NCI-H1417 (cell line): ENCODE data around the gene CEP250.
"Not testable (repeated sequence)": the region's sequence is repeated elsewhere in the genome, so short reads cannot be mapped to it uniquely, and the experiment has no call there.

Source experiments
- DNase-seq, 3 experiments: peaks; one replicate each; lab custom pipeline; 2025; lab: John Stamatoyannopoulos, UW

CEP250 gene, protein sequence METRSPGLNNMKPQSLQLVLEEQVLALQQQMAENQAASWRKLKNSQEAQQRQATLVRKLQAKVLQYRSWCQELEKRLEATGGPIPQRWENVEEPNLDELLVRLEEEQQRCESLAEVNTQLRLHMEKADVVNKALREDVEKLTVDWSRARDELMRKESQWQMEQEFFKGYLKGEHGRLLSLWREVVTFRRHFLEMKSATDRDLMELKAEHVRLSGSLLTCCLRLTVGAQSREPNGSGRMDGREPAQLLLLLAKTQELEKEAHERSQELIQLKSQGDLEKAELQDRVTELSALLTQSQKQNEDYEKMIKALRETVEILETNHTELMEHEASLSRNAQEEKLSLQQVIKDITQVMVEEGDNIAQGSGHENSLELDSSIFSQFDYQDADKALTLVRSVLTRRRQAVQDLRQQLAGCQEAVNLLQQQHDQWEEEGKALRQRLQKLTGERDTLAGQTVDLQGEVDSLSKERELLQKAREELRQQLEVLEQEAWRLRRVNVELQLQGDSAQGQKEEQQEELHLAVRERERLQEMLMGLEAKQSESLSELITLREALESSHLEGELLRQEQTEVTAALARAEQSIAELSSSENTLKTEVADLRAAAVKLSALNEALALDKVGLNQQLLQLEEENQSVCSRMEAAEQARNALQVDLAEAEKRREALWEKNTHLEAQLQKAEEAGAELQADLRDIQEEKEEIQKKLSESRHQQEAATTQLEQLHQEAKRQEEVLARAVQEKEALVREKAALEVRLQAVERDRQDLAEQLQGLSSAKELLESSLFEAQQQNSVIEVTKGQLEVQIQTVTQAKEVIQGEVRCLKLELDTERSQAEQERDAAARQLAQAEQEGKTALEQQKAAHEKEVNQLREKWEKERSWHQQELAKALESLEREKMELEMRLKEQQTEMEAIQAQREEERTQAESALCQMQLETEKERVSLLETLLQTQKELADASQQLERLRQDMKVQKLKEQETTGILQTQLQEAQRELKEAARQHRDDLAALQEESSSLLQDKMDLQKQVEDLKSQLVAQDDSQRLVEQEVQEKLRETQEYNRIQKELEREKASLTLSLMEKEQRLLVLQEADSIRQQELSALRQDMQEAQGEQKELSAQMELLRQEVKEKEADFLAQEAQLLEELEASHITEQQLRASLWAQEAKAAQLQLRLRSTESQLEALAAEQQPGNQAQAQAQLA (N-terminal part only)

DNA sequence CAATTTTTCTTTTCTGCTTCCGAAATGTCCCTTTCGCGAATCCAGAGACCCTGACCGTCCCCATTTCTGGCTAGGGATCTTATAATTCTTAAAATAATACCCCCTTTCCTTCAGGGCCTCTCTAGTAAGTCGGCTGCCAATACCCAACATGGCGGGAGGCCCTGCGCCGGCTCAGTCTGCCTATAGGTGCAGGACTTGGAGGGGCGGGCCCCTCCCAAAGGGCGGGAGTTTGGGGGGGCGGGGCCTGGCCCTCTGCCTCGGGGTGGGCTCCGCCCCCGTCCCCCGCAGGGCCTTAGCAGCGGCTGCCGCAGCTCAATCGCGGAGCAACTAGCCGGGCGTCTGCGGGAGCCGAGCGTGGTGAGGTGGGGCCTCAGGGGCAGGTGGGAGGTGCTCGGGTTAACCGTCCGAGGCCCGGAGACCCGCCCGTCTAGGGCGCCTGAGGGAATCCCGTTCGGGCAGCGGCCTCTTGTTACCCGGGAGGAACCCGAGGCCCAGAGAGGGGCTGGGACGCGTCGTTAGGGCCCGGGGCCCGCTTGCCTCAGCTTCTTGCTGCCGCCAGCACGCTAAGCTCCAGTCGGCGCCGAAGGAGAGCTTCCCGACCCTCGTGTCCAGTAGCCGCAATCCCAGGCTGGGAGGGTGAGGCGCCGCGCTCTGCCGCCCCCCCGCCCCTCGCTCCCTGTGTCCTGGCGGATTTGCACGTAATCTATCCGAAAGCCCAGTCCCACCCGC lies at the start of gene CEP250:
CEP250 (plus strand) TSS at position 718 of the 729 bp plus-strand sequence. CDS start 6,770 bp downstream, outside the sequence.
- DNase-seq: peak; percentile 97 to 100 (median 99)

DNA sequence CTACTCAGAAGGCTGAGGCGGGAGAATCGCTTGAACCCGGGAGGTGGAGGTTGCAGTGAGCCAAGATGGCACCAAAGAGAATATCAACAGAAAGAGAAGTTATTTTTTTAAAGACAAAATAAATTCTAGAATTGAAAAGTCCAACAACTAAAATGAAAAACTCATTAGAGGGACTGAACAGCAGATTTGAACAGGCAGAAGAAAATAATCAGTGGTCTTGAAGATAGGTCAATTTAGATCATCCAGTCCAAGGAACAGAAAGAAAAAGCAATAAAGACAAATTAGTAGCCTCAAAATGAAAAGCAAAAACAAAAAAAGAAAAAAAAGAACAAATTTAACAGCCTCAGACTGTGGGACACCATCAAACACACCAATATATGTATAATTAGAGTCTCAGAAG lies 49.6 kb upstream of the CEP250 start:
- no peak for DNase-seq

DNA sequence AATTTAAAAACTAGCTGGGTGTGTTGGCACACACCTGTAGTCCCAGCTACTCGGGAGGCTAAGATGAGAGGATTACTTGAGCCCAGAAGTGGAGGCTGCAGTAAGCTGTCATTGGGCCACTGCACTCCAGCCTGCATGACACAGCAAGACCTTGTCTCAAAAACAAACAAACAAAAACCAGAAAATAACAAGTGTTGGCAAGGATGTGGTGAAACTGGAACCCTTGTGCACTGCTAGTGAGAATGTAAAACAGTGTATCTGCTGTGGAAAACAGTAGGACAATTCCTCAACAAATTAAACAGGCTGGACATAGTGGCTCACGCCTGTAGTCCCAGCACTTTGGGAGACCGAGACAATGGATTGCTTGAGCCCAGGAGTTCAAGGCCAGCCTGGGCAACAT lies 47.1 kb upstream of the CEP250 start:
- DNase-seq: no peak

DNA sequence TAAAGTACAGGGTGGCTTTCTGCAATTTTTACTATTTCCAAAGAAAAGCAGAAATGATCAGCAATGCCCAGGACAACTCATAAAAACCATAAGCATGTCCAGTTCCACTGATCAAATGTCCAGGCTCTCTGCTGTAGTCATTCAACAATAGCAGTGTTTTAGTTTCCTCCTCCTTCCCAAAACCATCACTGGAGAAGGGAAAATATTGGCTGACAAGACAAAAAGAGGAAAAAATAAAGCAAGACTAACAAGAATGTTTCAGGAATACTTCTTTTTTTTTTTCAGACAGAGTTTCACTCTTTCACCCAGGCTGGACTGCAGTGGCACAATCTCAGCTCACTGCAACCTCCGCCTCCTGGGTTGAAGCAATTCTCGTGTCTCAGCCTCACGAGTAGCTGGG lies 45.9 kb upstream of the CEP250 start:
- DNase-seq: no peak

DNA sequence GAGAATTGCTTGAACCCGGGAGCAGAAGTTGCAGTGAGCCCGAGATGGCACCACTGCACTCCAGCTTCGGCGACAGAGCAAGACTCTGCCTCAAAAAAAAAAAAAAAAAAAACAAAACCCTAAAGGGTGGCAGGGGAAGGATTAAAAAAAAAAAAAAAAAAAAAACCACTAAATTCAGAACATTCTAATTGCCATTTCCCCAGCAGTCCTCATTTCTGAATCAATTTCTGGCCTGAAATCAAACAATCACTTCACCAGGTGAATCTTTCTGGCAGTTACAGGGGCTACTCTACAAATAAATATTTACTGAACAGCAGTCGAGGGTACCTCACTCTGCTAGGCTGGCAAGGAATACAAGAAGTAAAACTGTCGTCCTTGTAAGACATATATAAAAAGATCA lies 44.8 kb upstream of the CEP250 start:
- DNase-seq: no peak

DNA sequence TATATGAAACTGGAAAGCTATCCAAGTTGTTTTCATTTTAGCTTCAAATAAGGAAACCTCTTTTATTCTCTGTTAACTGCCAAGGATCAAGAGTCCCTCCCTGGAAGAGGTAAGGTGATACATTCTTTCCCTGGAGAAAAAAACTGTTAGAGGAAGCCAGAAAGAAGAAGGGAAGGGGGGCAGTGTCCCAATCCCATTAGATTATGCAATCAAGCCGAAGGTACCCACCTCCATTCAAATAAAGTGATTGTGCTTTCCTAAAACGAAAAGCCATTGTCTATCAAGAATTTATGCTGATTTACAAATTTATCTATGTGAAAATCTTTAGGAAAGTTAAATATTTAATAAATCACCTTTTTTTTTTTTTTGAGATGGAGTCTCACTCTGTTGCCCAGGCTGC lies 34.1 kb upstream of the CEP250 start:
- DNase-seq: no peak

DNA sequence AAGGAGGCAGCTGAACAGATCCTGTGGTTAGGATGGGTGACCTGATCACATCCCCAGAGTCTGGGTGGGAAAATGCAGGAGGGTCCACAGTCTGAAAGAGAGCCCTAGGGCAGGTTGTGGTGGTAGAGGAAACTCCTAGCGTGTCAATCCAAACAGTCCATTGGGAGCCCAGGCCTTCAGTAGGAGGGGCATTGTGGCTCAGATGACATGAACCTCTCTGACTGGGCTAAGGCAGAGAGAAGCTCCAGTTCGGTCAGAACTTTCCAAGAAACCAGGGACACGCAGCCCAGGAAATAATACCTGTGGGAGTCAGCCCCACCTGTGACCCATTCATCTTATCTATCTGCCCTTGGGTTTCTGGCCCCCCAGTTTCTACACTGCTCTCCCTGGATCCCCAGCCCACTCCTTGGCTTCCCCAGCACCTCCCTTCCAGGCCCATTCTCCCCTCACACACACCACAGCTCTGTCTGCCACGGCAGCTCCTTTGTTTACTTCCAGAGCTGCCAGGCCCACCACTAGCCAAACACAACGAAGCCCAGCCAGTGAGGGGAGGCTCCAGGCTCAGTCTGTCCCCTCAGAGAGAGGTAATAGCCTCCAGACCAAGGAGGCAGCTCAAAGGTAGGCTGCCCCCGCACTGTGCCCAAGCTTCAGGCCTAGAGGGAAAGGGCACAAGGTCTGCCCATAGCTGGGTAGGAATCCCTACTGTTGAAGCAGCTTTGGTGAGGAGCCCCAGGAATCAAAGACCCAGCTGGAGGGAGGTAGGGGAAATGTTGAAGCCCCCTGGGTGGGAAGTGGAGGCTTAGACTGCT lies 23.6 kb upstream of the CEP250 start:
- DNase-seq: no peak

DNA sequence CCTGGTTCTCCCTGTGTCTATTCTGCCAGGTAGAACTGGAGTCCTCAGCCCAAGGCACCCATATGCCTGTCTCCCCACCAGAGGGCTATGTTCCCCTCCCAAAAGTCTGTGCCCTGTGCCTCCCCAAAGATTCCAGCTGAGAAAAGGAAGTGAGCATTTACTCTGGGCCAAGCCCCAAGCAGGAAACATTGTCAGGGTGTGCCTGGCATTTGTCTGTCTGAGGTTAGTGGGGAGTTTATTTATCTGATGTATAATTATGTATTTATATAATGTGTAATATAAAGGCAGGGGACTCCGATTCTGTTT lies 23.0 kb upstream of the CEP250 start:
- DNase-seq: no peak

DNA sequence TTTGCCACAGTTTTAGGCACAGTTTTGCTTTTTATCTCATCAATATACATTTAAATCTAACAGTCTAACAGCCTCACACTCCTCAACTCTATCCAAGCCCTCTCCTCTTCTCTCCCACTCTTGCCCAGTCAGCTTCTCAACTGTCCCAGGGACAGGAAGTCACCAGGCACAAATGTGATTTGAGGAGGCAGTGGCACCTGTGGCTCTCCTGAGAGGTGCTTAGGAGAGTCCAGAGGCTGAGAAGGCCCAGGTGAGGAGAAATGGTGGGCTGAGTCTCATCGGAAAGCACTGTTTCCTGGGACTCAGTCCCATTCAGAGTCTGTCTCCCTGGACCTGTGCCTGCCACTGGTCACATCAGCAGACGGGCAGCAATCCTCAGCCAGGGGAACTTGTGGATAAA lies 22.1 kb upstream of the CEP250 start:
- no peak for DNase-seq

DNA sequence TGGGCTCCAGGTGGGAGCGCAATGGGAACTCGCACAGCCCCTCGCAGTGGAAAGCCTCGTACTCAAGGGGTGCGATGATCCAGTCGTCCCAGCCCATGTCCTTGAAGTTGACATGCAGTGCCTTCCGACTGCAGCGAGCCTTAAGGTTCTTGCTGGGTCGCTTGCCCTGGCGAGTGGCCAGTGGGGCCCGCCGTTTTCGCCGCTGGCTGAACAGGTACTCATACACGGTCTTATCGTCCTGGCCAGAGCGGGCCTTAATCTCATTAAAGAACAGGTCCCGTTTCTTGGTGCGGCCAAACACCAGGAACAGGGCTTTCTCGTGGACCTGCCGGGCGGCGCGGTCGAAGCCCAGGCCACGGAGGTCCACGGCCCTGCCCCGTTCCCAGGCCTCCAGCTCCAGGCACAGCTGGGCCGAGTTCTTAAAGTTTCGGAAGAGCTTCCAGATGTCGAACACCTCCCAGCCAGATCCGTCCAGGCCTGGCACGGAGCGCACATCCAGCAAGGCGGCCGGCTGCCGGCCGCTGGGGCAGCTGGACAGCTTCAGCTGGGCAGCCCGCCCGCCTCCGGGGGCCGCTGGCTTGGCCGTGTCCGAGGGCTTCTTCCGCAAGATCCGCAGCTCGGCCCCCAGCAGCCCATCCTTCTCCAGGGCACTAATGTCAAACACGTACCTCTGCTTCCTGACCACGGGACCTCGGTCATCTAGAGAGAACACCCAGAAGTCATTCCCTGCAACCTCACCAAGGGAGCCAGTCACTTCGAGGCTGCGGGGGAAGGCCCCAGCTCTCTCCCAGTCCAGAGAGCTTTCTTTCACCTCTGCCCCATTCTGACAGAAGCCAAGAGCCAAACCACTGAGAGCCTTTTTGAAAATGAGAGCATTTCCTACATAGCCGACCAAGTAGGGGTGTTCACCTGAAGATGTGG lies 21.1 kb upstream of the CEP250 start:
- no peak for DNase-seq

DNA sequence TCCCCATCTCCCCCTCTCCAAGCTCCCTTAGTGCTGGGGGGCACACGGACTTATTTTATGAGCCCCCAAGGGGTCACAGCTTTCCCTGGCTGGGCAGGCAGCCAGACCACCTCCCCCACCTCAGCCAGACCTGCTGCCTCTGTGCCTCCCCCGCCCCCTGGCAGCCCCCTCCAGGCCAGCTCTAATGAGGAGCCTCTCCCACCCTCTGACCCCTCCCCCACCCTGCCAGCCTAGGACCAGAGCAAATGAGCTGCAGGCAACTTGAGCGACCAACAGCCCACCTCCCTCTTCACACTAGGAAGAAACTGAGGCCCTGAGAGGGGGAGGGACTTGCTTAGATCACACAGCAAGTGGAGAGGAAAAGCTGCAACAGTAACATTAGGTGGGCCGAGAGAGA lies 19.2 kb upstream of the CEP250 start:
- no peak for DNase-seq

DNA sequence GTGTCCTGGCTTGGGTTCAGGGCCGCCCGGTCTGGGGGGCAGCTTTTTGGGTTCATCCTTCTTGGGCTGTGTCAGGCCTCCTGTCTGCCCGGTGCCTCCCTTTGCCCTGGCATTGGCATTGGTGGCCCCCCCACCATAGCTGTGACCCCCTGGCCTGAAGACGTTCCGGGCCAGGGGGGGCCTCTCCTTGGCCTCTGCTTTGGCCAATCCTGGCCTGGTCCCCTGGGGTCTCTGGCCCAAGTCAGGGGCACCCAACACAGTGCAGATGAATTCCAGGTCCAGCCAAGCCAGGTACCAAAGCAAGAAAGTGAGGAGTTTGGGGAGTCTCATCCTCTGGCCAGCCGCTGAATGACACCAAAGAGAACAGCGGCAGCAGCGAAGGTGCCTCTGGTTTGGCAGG lies 17.8 kb upstream of the CEP250 start:
- DNase-seq: no peak

DNA sequence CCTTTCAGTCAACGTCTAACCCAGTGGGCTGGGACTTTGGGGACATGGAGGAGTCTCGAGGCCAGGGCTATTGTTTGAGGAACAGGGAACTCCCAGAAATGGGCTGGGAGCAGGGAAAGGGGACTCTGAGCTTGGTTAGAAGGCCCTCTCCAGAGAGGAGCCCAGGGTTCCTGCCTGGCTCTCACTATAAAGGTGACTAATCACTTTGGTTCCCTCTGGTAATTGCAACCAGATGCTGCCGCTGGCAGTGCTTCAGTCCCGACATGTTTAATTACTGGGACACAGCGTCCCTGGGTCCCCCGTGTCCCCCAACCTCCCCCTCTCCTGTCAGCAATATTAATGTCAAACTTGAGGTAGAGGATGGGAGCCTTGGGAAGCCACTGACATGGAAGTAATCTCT lies 12.4 kb upstream of the CEP250 start:
- DNase-seq: peak in 1 of 3 experiments; percentile 31

DNA sequence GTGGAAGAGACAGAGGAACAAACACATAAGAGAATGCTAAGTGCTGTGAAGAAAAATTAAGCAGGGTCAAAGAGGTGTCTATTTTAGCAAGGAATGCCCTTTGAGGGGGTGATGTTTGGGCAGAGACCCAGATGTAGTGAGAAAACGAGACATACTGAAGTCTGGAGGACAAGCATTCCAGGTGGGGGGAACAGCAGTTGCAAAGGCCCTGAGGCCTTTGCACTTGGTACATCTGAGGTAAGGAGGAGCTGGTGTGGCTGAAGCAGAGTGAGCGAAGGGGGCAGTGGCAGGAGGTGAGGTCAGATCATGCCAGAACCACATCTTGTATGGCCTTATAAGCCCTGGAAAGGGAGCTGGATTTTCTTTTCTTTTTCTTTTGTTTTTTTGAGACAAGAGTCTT lies 11.2 kb upstream of the CEP250 start:
- DNase-seq: no peak

DNA sequence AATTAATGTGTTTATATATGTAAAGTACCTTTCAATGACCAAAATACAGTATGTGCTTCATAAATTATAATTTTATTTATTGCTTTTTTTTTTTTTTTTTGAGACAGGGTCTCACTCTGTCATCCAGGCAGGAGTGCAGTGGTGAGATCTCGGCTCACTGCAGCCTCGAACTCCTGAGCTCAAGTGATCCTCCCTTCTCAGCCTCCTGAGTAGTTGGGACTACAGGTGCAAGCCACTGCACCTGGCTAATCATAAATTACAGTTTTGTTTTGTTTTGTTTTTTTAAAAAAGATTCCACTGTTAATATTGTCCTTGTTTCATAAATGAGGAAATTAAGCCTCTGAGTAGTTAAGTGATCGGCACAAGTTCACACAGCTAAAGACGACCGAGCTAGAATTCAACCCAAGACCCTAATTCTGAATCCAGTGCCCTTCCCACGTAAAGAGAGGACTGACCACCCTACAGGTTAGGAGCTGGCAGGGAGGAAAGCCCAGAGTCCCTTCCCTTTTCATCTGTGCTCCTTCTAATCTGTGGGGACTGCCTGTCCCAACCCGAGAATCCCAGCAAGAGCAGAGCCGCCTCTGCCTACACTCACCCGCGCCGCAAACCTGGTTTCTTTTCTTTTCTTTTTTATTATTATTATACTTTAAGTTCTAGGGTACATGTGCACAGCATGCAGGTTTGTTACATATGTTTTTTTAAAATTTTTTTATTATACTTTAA lies 8.9 kb upstream of the CEP250 start:
- peak in 1 of 3 experiments; percentile 38 for DNase-seq

DNA sequence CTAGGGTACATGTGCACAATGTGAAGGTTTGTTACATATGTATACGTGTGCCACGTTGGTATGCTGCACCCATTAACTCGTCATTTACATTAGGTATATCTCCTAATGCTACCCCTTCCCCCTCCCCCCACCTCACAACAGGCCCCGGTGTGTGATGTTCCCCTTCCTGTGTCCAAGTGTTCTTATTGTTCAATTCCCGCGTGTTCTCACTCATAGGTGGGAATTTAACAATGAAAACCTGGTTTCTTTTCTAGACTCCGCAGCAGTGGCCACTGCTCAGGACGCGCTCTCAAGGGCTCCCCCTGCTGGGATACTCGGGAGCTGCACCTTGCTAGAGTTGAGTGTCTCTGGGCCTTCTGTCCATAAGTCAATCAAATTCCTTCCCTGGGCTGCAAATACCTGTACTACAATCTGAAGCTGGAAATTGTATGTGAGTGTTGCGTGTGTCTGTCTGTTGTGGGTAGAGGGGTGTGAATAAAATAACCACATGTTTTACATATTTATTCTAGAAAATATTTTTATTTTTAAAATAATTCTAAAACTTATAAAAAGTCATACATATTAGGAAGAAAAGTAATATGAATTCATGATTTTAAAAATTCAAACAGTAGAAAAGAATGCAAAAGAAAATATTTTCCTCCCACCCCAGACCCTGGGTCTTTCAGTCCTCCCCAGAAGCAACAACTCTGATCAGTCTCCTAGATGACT lies 8.2 kb upstream of the CEP250 start:
- peak; percentile 78 to 90 (median 87) for DNase-seq

DNA sequence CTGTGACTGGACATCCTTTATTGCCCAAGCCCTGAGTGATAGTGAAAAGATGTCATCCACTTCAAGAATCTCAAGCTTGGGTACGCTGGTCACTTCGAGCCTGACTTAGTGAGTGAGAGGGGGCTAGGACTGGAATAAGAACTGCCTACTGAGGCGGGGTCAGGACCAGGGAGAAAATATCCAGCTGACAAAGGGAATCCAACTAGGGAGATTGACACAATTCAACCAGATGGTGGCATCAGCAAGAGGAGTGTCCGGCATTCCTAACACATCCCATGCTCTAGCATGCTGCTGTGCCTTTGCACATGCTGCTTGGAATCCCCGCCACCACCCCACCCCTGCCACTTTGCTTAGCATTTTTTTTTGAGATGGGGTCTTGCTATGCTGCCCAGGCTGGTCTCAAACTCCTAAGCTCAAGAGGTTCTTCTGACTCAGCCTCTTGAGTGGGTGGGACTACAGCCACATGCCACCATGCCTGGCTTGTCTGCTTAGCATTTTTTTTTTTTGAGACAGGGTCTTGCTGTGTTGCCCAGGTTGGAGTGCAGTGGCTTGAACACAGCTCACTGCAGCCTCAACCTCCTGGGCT lies 6.5 kb upstream of the CEP250 start:
- DNase-seq: no peak

DNA sequence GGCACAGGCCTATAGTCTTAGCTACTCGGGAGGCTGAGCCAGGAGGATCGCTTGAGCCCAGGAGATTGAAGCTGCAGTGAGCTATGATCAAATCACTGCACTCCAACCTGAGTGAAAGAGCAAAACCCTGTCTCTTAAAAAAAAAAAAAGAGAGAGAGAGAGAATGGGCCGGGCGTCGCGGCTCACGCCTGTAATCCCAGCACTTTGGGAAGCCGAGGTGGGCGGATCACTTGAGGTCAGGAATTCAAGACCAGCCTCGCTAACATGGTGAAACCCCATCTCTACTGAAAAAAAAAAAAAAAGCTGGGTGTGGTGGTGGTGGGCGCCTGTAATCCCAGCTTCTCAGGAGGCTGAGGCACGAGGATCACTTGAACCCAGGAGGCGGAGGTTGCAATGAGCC lies 5.5 kb upstream of the CEP250 start:
- not testable (repeated sequence) for DNase-seq
